Astrocyte (in vitro differentiated cells and primary cell): ENCODE data around the gene CEND1.

Experiments
- EZH2 ChIP-seq: IDR thresholded peaks from 2 replicates; pipeline ENCODE4 v1.6.1; 2012; ENCODE audit warnings: mild to moderate bottlenecking, low read length, inconsistent platforms; ENCODE audit not compliant: insufficient read depth
- TF ChIP-seq, protein P1 (sequence below): IDR thresholded peaks from 2 replicates; pipeline ENCODE4 v1.5.1; 2011; ENCODE audit warnings: low read depth, mild to moderate bottlenecking, inconsistent platforms, low read length, moderate library complexity; ENCODE audit not compliant: insufficient read depth

DNA sequence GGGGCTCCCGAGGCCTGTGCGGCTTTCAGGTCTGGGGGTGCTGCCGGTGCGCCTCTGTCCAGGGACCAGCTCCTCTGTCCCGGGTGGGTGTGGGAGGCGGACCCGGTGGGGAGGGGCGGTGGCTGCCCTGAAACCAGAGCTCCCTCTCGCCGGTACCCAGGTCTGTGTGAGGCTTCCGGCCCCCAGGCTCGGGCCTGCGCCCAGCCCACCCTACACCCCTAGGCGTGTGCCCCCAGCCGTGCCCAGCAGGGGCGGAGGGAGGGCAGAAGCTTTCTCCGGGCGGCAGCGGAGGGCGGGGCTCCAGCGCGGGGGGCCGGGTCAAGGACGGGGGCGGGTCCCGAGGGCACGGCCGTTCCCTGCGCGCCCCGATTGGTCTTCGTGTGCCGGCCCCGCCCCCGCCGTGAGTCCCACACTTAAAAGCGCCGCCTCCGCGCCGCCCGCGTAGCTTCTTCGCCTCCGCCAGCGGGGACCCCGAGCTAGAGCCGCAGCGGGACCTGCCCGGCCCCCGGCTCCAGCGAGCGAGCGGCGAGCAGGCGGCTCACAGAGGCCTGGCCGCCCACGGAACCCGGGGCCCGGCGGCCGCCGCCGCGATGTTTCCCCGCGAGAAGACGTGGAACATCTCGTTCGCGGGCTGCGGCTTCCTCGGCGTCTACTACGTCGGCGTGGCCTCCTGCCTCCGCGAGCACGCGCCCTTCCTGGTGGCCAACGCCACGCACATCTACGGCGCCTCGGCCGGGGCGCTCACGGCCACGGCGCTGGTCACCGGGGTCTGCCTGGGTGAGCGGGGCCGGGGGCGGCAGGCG, 29.4 kb upstream of the CEND1 start:
- TF ChIP-seq, protein P1, sequence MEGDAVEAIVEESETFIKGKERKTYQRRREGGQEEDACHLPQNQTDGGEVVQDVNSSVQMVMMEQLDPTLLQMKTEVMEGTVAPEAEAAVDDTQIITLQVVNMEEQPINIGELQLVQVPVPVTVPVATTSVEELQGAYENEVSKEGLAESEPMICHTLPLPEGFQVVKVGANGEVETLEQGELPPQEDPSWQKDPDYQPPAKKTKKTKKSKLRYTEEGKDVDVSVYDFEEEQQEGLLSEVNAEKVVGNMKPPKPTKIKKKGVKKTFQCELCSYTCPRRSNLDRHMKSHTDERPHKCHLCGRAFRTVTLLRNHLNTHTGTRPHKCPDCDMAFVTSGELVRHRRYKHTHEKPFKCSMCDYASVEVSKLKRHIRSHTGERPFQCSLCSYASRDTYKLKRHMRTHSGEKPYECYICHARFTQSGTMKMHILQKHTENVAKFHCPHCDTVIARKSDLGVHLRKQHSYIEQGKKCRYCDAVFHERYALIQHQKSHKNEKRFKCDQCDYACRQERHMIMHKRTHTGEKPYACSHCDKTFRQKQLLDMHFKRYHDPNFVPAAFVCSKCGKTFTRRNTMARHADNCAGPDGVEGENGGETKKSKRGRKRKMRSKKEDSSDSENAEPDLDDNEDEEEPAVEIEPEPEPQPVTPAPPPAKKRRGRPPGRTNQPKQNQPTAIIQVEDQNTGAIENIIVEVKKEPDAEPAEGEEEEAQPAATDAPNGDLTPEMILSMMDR = no peak
- no peak for TF ChIP-seq EZH2
